Lower lobe of right lung (tissue), 2 donors: ENCODE results near the gene ITIH5. TPM values are rescaled to one million over a fixed set of nuclear protein-coding genes. Genes with fewer than 3 reads are reported as not detected.

Source experiments
- ATAC-seq, 2 donors: fragments of 200-7000 bp; cut with Tn5 transposase; one replicate each; pipeline ENCODE4 v1.9.1; 2020 to 2022; ENCODE audit warnings: mild to moderate bottlenecking in 2 of 2, moderate library complexity in 2 of 2
- DNase-seq: peaks from one replicate; pipeline ENCODE4 v3.0.0-alpha.2; 2020
- H3K27ac ChIP-seq: fragments of 200-600 bp; one replicate; pipeline ENCODE4 v1.8.0; 2022
- H3K27me3 ChIP-seq: fragments of 200-600 bp; one replicate; pipeline ENCODE4 v1.8.0; 2022; ENCODE audit warnings: low read depth
- H3K36me3 ChIP-seq: fragments of 200-600 bp; one replicate; pipeline ENCODE4 v1.8.0; 2022; ENCODE audit warnings: mild to moderate bottlenecking
- H3K4me1 ChIP-seq: fragments of 200-600 bp; one replicate; pipeline ENCODE4 v1.8.0; 2022
- H3K4me3 ChIP-seq: fragments of 200-600 bp; one replicate; pipeline ENCODE4 v1.8.0; 2022; ENCODE audit warnings: mild to moderate bottlenecking
- H3K9me3 ChIP-seq: fragments of 200-600 bp; one replicate; pipeline ENCODE4 v1.8.0; 2022
- intact Hi-C: fragments of 100-400 bp; cut with DNase I; formaldehyde crosslinking; loops from one replicate; pipeline ENCODE4 v1.11.0; 2022
- total RNA-seq: library from RNA; stranded (reverse); fragmentation: NEBNext Ultra II Directional; extraction: Animal tissue kit (Norgen Biotek cat#: 25700); gene quantifications from one replicate; pipeline ENCODE4 v1.2.1, GENCODE V29; 2021
- TF ChIP-seq, protein P1 (sequence below): fragments of 200-600 bp; IDR thresholded peaks from one replicate; pipeline ENCODE4 v1.8.0; 2022; ENCODE audit warnings: antibody characterized with exemption, mild to moderate bottlenecking
- donor health status: DM: no; HTN: yes; CAD: no; lungs with severe emphysema.

Gene ITIH5
- total RNA-seq, 1 donor from 2014 or later: 14.8 TPM

DNA sequence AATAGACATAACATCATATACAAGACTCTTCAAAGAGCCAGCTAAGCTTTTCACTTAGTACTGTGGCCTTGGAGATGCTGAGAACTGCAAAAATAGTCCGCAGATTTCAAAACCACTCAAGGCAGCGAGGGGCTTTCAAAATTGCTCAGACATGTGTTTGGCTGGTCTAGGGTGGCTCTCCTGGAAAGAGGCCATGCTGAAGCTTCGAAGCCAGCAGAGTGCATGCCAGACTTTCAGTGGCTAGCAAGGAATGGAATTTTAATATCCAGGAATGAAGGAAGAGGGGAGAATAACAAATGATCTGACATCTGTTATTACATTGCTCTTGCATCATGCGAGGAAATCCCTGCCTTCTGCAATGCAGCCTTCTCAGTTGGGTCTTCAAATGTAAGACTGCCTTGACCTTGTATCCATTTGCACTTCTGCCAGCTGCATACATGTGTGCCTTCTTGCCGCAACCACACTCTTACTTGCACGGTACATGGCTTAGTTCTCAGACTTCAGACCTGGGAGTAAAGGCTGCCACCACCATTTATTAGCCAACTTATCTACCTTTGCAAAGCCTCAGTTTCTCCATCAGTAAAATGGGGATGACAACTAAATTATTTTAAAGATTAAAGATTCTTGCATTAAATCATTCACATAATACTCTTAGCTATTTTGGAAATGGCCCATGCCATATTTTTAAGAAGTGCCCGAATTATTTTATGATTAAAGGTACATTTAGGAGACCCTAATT is 55.9 kb downstream of the ITIH5 start:
- TF ChIP-seq, protein P1, sequence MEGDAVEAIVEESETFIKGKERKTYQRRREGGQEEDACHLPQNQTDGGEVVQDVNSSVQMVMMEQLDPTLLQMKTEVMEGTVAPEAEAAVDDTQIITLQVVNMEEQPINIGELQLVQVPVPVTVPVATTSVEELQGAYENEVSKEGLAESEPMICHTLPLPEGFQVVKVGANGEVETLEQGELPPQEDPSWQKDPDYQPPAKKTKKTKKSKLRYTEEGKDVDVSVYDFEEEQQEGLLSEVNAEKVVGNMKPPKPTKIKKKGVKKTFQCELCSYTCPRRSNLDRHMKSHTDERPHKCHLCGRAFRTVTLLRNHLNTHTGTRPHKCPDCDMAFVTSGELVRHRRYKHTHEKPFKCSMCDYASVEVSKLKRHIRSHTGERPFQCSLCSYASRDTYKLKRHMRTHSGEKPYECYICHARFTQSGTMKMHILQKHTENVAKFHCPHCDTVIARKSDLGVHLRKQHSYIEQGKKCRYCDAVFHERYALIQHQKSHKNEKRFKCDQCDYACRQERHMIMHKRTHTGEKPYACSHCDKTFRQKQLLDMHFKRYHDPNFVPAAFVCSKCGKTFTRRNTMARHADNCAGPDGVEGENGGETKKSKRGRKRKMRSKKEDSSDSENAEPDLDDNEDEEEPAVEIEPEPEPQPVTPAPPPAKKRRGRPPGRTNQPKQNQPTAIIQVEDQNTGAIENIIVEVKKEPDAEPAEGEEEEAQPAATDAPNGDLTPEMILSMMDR: no peak
- H3K4me3 ChIP-seq: no peak overlapping the region
- intact Hi-C loops: no loop called here
- peak; percentile 65 to 73 for ATAC-seq
- no peak for DNase-seq
- no peak overlapping the region for H3K27ac ChIP-seq
- H3K4me1 ChIP-seq: peaks cover 16% of the 10 kb centered on the region
- no peaks in the 10 kb centered on the region for H3K36me3 ChIP-seq
- H3K9me3 ChIP-seq: no peaks in the 10 kb centered on the region
- no peaks in the 10 kb centered on the region for H3K27me3 ChIP-seq

DNA sequence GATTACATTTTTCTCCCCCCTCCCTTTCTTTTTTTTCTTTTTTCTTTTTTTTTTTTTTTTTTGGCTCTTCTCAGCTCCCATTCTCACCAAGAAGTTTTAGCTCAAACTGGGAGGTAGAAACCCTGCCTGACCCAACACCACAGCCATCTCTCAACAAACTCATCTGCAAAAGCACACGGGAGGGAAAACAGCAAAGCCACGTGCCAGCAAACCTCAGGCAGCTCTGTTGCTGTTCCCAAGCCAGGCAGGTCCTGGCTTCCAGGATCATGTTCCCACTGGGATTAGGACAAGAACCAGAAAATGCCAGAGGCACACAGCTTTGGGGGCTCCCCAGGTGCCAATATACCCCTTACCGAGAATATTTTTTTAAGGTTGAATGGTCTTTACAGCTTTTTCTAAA is 56.7 kb downstream of the ITIH5 start:
- H3K36me3 ChIP-seq: no peaks in the 10 kb centered on the region
- no peak overlapping the region for H3K27ac ChIP-seq
- no peak for DNase-seq
- H3K4me1 ChIP-seq: peaks cover 17% of the 10 kb centered on the region
- H3K9me3 ChIP-seq: no peaks in the 10 kb centered on the region
- TF ChIP-seq, protein P1: no peak
- H3K27me3 ChIP-seq: no peaks in the 10 kb centered on the region
- intact Hi-C loops: no loop called here
- no peak for ATAC-seq
- H3K4me3 ChIP-seq: no peak overlapping the region

DNA sequence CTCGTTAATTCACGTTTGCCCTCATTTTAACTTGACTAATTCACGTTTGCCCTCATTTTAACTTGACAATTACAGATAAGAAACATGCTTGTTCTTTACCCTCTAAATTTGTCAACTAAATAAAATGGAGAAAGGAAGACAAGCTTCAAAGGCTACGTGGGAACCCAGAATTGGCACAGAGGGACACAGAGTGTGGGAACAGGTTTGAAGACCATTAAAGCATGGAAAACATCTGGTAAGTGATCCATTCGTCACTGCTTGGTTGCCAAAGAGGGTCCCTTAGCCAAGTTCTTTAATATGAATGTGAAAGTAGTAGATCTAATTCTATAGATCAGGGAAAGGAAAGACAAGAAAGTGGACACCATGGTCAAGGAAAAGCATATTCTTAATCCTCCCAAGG is 57.2 kb downstream of the ITIH5 start:
- Histone ChIP-seq H3K9me3 (no peaks in the 10 kb centered on the region), H3K27me3 (no peaks in the 10 kb centered on the region), H3K4me3 (no peak overlapping the region), H3K27ac (no peak overlapping the region), H3K36me3 (no peaks in the 10 kb centered on the region), H3K4me1 (peaks cover 17% of the 10 kb centered on the region)
- ATAC-seq (no peak), DNase-seq (no peak)
- intact Hi-C loops: no loop called here
- TF ChIP-seq, protein P1: no peak

DNA sequence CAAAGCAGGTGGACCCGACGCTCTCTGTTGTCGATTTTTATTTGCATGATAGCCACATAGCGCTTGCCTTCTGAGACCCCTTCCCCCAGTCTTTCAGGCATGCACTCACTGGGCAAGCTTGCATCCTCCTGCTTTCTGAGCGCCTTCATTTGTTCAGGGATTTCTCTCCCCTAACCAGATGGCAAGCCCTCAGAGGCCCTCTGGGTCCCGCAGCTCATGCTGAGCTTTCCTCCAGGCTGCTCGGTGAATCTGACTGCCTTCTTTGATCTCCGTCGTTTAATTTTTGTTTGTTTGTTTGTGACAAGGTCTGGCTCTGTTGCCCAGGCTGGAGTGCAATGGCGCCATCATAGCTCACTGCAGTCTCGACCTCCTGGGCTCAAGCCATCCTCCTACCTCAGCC is 58.8 kb downstream of the ITIH5 start:
- Histone ChIP-seq H3K4me1 (peaks cover 17% of the 10 kb centered on the region), H3K27ac (peak overlapping the region; percentile 11), H3K27me3 (no peaks in the 10 kb centered on the region), H3K9me3 (no peaks in the 10 kb centered on the region), H3K4me3 (no peak overlapping the region), H3K36me3 (no peaks in the 10 kb centered on the region)
- ATAC-seq (no peak), DNase-seq (no peak)
- TF ChIP-seq, protein P1: no peak
- intact Hi-C loops: no loop called here

DNA sequence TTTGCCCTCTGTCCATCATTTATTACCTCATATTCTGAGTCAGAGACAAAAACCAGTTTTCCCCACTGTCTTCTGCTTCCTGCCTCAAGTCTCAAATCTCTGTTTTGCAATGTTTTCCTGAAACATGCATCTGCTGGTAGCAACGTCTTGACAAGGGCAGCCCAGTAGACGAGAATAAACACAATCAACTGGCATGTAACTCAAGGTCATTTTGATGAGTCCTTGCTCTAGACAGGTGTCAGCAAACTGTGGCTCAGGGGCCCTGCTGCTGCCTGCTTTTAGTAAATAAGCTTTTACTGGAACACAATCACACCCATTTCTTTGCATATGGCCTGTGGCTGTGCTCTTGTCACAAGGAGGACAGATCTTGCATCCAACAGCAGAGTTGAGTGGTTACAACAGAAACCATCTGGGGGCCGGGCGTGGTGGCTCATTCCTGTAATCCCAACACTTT is 59.8 kb downstream of the ITIH5 start:
- H3K4me1 ChIP-seq: peaks cover 17% of the 10 kb centered on the region
- H3K27ac ChIP-seq: peak overlapping the region; percentile 27
- no peak overlapping the region for H3K4me3 ChIP-seq
- DNase-seq: no peak
- H3K9me3 ChIP-seq: no peaks in the 10 kb centered on the region
- TF ChIP-seq, protein P1: no peak
- peak; percentile 38 to 60 for ATAC-seq
- no peaks in the 10 kb centered on the region for H3K27me3 ChIP-seq
- no peaks in the 10 kb centered on the region for H3K36me3 ChIP-seq
- intact Hi-C loops: no loop called here
